GM12874 (cell line): Measurements from ENCODE around the gene IGF2BP3.

ENCODE experiments used
- CTCF ChIP-seq: IDR thresholded peaks from 2 replicates; pipeline ENCODE4 v1.5.1; 2011; ENCODE audit warnings: low read depth, mild to moderate bottlenecking, control low read depth, low read length, moderate library complexity; ENCODE audit not compliant: insufficient read depth

The IGF2BP3 gene

GRCh38 chr7:23343102-23343501, 127.2 kb downstream of the IGF2BP3 start:
- TF ChIP-seq CTCF, result no peak

- no peak for TF ChIP-seq CTCF
Observed at GRCh38 chr7:23341846-23342598, 128.3 kb downstream of the IGF2BP3 start.

GRCh38 chr7:23338863-23339262, 131.4 kb downstream of the IGF2BP3 start:
- no peak for TF ChIP-seq CTCF

GRCh38 chr7:23338439-23338838, 131.9 kb downstream of the IGF2BP3 start:
- TF ChIP-seq CTCF, result no peak

- TF ChIP-seq CTCF, result no peak
Observed at GRCh38 chr7:23337374-23337773, 132.9 kb downstream of the IGF2BP3 start.

- no peak for TF ChIP-seq CTCF
Observed at GRCh38 chr7:23336799-23337283, 133.4 kb downstream of the IGF2BP3 start.

GRCh38 chr7:23336086-23336485, 134.2 kb downstream of the IGF2BP3 start:
- no peak for TF ChIP-seq CTCF
